ENCODE measurements around the gene MYH3. TPM values are rescaled to one million over a fixed set of nuclear protein-coding genes. Genes with fewer than 3 reads are reported as not detected.

Gene MYH3
- 1 to 10 TPM; 2.2 to 6.6 (median 3.6) TPM for total RNA-seq

DNA sequence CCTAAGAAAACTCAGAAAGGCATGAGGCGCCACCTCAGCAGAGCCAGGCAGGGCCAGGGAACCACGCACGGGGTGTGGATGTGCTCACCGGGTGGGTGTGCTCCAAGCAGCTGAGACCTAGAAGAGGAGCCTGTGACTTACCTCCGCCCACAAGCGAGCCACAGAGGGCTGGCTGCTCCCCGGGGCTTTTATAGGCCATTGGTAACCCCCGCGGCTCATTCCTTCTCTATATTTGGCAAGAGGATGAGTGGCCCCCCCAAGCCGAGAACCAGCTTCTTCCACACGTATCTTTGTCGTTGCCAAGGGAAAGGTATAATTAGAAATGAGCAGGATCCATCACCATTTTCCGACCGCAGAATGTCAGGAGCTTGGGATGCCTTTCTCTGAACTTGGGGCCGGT, at the start of gene MYH3:
TSS of gene MYH3 (minus strand) at position 162 of the 400 bp plus-strand sequence. CDS start 2,245 bp downstream, outside the sequence.
- Histone ChIP-seq H3K27me3 (no peaks in the 10 kb centered on the region), H3K4me3 (no peak within 1 kb of the TSS), H3K9me3 (no peaks in the 10 kb centered on the region), H3K4me1 (no peaks in the 10 kb centered on the region), H3K36me3 (no peaks in the 10 kb centered on the region), H3K27ac (no peak within 1 kb of the TSS)
- no peak for TF ChIP-seq POLR2A (IDR thresholded peaks at IDR 0.05)
- TF ChIP-seq, protein P1, sequence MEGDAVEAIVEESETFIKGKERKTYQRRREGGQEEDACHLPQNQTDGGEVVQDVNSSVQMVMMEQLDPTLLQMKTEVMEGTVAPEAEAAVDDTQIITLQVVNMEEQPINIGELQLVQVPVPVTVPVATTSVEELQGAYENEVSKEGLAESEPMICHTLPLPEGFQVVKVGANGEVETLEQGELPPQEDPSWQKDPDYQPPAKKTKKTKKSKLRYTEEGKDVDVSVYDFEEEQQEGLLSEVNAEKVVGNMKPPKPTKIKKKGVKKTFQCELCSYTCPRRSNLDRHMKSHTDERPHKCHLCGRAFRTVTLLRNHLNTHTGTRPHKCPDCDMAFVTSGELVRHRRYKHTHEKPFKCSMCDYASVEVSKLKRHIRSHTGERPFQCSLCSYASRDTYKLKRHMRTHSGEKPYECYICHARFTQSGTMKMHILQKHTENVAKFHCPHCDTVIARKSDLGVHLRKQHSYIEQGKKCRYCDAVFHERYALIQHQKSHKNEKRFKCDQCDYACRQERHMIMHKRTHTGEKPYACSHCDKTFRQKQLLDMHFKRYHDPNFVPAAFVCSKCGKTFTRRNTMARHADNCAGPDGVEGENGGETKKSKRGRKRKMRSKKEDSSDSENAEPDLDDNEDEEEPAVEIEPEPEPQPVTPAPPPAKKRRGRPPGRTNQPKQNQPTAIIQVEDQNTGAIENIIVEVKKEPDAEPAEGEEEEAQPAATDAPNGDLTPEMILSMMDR (IDR thresholded peaks at IDR 0.05) = no peak
- no peak for TF ChIP-seq POLR2AphosphoS5 (IDR thresholded peaks at IDR 0.05)
- TF ChIP-seq EP300 (IDR thresholded peaks at IDR 0.05; ENCODE audit: low read depth) = no peak
- no peak for DNase-seq
- intact Hi-C loops (cut with DNase I; ENCODE audit: low total_unique reads) = no loop called here
- 79 to 100% methylated on average over 5 to 15 of the region's 15 CpGs for WGBS, 2 donors (ENCODE audit: low coverage in 1 of 2)
- in situ Hi-C loops (cut with MboI; ENCODE audit: low pct_ligation_motif_present in 1 of 4, low pct_unique_long_range_greater_than_20kb in 1 of 4, low sequenced_read_pairs in 3 of 4) = loop anchor here in 2 of 4 donors (10.0 to 25.0 kb wide), 2 partner anchors 95 to 198 kb away; no protein-coding TSS in a partner anchor

DNA sequence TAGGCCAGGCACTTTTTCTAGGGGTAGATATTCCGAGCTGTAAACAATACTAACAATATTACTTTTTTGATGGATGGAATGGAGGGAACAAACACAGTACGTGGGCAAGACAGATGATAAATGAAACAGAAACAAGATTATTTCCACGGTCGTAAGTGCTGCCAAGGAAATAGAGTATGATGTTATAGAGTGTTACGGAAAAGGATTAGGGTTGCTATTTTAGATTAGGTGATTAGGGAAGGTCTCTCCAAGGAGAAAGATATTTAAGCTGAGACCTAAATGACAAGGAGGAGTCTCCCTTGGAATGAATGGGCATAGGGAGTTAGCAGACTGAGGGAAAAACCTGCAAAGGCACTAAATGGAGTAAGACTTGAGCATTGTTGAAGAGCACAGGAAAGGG, 48.6 kb upstream of the MYH3 start:
- intact Hi-C loops (cut with DNase I; ENCODE audit: low total_unique reads) (loop anchor here (10.0 kb wide), 1 partner anchor 61 kb away; no protein-coding TSS in a partner anchor), in situ Hi-C loops (cut with MboI; ENCODE audit: low pct_ligation_motif_present in 1 of 4, low pct_unique_long_range_greater_than_20kb in 1 of 4, low sequenced_read_pairs in 3 of 4) (loop anchor here in 1 of 4 donors (5.0 kb wide), 1 partner anchor 612 kb away; no protein-coding TSS in a partner anchor)
- Histone ChIP-seq H3K4me1 (peaks cover 0 to 4% (median 1%) of the 10 kb centered on the region in 4 donors), H3K27me3 (no peaks in the 10 kb centered on the region), H3K36me3 (peaks cover 0 to 43% (median 9%) of the 10 kb centered on the region in 4 donors), H3K9me3 (no peaks in the 10 kb centered on the region), H3K27ac (no peak overlapping the region), H3K4me3 (no peak overlapping the region)
- DNase-seq = no peak
- no peak for TF ChIP-seq EP300 (IDR thresholded peaks at IDR 0.05; ENCODE audit: low read depth)
- TF ChIP-seq POLR2AphosphoS5 (IDR thresholded peaks at IDR 0.05) = no peak
- WGBS, 2 donors (ENCODE audit: low coverage in 1 of 2) = 87 to 91% methylated on average over 5 of the region's 5 CpGs

DNA sequence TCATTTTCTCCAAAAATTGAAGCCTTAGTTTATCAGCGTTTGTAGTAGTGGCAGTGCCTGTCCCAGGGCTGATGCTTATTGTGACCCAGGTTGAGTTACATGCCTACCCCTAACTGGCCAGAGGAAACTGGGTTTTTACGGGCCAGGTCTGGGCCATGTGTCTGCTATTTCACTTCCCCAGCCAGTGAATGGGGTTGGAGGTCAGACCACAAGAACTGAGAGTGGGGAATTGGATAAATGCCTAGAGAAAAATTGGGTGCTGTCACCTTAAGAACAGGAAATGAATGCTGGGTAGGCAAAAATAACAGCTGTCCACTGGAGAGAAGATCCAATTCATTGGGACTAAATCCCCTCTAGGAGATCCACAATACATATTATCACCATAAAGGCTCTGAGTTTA, 45.5 kb upstream of the MYH3 start:
- Histone ChIP-seq H3K4me1 (peaks cover 5 to 15% (median 14%) of the 10 kb centered on the region in 4 donors), H3K36me3 (peaks cover 0 to 31% (median 9%) of the 10 kb centered on the region in 4 donors), H3K27me3 (no peaks in the 10 kb centered on the region), H3K4me3 (no peak overlapping the region), H3K9me3 (no peaks in the 10 kb centered on the region), H3K27ac (no peak overlapping the region)
- no peak for DNase-seq
- intact Hi-C loops (cut with DNase I; ENCODE audit: low total_unique reads) (loop anchor here (10.0 kb wide), 1 partner anchor 58 kb away; no protein-coding TSS in a partner anchor), in situ Hi-C loops (cut with MboI; ENCODE audit: low pct_ligation_motif_present in 1 of 4, low pct_unique_long_range_greater_than_20kb in 1 of 4, low sequenced_read_pairs in 3 of 4) (no loop called here)
- WGBS, 2 donors (ENCODE audit: low coverage in 1 of 2) = 65 to 83% methylated on average over 1 to 2 of the region's 2 CpGs
- TF ChIP-seq POLR2AphosphoS5 (IDR thresholded peaks at IDR 0.05) = no peak
- TF ChIP-seq, protein P1 (IDR thresholded peaks at IDR 0.05) = no peak
- no peak for TF ChIP-seq EP300 (IDR thresholded peaks at IDR 0.05; ENCODE audit: low read depth)
- TF ChIP-seq POLR2A (IDR thresholded peaks at IDR 0.05) = no peak

DNA sequence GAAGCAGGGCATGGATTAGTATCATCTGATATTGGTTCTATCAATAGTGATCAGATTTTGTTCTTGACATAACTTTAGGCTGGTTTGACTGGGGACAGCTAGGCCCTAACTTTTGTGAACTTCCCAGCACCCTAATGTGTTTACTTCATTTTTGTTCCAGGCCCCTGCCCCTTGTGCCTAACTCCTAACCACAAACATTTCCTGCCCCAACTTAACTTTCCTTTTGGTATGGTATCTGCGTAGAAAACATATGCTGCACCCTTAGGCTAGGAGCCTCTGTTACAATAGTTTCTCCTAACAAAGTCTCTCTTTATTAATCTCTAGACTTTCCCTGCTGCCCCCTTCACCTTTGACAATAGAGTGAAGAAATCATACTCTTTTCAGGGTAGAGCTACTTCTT, 42.7 kb upstream of the MYH3 start:
- no peaks in the 10 kb centered on the region for H3K27me3 ChIP-seq
- no peak for DNase-seq
- H3K4me1 ChIP-seq = peaks cover 5 to 33% (median 26%) of the 10 kb centered on the region in 4 donors
- intact Hi-C loops (cut with DNase I; ENCODE audit: low total_unique reads) = loop anchor here (10.0 kb wide), 1 partner anchor 55 kb away; no protein-coding TSS in a partner anchor
- H3K36me3 ChIP-seq = peaks cover 0 to 10% (median 0%) of the 10 kb centered on the region in 4 donors
- in situ Hi-C loops (cut with MboI; ENCODE audit: low pct_ligation_motif_present in 1 of 4, low pct_unique_long_range_greater_than_20kb in 1 of 4, low sequenced_read_pairs in 3 of 4) = no loop called here
- WGBS, 2 donors (ENCODE audit: low coverage in 1 of 2) = 76 to 78% methylated on average over 1 of the region's 1 CpG
- H3K27ac ChIP-seq = no peak overlapping the region
- peak; percentile 17 for TF ChIP-seq POLR2A (IDR thresholded peaks at IDR 0.05)
- TF ChIP-seq, protein P1 (IDR thresholded peaks at IDR 0.05) = no peak
- no peaks in the 10 kb centered on the region for H3K9me3 ChIP-seq
- no peak overlapping the region for H3K4me3 ChIP-seq

All from transverse colon (tissue), 4 donors.